Thyroid gland (tissue), 4 donors: ENCODE data around the gene SPATA24. TPM values are rescaled to one million over a fixed set of nuclear protein-coding genes. Genes with fewer than 3 reads are reported as not detected.
A peak's percentile ranks its signal among the peaks of the same experiment; 100 is the strongest.

Experiments used
- DNase-seq, 2 donors: peaks; one replicate each; pipeline ENCODE4 v3.0.0-alpha.2; 2019
- H3K27ac ChIP-seq, 3 donors: fragments of 200-600 bp; sonication (generic); 1 replicate in 2 of 3; 2 replicates in 1 of 3; pipeline ENCODE4 v1.5.1; 2016 to 2019; ENCODE audit warnings: mild to moderate bottlenecking in 1 of 3, moderate library complexity in 1 of 3
- H3K27me3 ChIP-seq: fragments of 200-600 bp; sonication (generic); one replicate; pipeline ENCODE4 v1.5.1; 2019
- H3K36me3 ChIP-seq, 2 donors: fragments of 200-600 bp; sonication (generic); one replicate each; pipeline ENCODE4 v1.5.1; 2016 to 2019
- H3K4me1 ChIP-seq, 2 donors: fragments of 200-600 bp; sonication (generic); one replicate each; pipeline ENCODE4 v1.5.1; 2017 to 2019
- H3K4me3 ChIP-seq, 3 donors: fragments of 200-600 bp; sonication (generic); replicated peaks in 1 of 3; 1 replicate in 2 of 3; 2 replicates in 1 of 3; pipeline ENCODE4 v1.5.1; 2016; ENCODE audit warnings: mild to moderate bottlenecking in 1 of 3
- H3K9me3 ChIP-seq: fragments of 200-600 bp; sonication (generic); one replicate; pipeline ENCODE4 v1.5.1; 2017
- POLR2A ChIP-seq, 2 donors: fragments of 450-650 bp; IDR thresholded peaks; one replicate each; pipeline ENCODE4 v1.6.1; 2017; ENCODE audit warnings: antibody characterized with exemption in 2 of 2, mild to moderate bottlenecking in 2 of 2, moderate library complexity in 1 of 2
- WGBS, 2 donors: methylation state at CpG; one replicate each; pipeline ENCODE4 v1.1.5; 2017; 5-methylcytosine and 5-hydroxymethylcytosine counted together
- intact Hi-C: fragments of 100-400 bp; cut with DNase I; formaldehyde crosslinking; loops from one replicate; pipeline ENCODE4 v1.15.1; 2023
- total RNA-seq, 4 donors: library from RNA; depleted of rRNA; stranded (reverse); fragments of >200 nt; gene quantifications; one replicate each; pipeline ENCODE4 v1.2.3, GENCODE V29; 2016
- TF ChIP-seq, protein P1 (sequence below), 6 experiments: fragments of 200-600 bp in 3 of 6; fragments of 450-650 bp in 3 of 6; sonication (generic) in 3 of 6; IDR thresholded peaks; one replicate each; pipeline ENCODE4 v1.5.1; 2016 to 2019; ENCODE audit warnings: antibody characterized with exemption in 6 of 6, mild to moderate bottlenecking in 2 of 6, inconsistent platforms in 1 of 6, moderate library complexity in 1 of 6

Gene SPATA24
- total RNA-seq, 4 donors from 2014 or later = 6.5 to 14.2 (median 7.3) TPM

DNA sequence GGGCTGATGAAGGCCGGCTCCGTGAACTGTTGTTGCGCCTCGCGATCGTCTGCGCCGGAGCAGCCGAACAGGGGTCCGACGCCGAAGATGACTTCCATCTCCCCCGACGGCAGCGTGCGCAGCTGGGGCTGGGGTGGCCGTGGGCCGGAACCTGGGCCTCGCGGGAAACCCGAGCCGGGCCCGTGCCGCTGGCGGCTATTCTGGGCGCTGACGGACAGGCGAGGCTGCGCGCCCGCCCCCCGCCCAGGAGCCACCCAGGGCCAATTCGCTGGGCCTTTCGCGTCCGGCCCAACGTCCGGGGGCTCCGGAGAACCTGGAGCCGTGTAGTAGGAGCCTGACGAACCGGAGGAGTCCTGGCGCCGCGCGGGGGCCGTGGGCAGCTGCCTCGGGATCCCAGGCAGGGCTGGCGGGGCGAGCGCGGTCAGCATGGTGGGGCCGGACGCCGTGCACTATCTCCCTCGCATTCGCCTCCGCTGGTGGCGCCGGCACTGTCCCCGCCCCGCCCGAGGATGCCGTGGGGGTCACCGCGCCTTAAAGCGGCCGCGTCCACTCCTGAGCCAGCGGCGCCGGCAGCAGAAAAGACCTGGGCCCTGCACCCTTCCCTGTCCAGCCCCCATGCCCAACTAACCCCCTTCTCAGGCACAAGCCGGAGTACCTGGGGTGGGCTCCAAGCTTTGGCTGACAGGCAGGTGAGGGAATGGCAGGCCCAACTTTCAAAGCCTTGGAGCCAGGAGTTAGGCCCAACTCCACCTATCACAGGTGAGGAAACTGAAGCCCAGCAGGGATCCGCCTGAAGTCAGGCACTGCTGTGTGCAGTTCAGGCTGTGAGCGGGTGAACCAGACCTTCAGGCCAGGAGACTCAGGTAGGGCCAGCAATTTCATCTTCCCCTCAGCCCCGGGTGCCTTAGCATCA lies 9.0 kb downstream of the SPATA24 start, which contains the start of gene PROB1:
Gene PROB1 (minus strand): TSS at position 451 of the 913 bp plus-strand sequence. CDS start 23 bp downstream, at position 428.
- intact Hi-C loops = no loop called here
- no peaks in the 10 kb centered on the region for H3K36me3 ChIP-seq
- TF ChIP-seq POLR2A (IDR thresholded peaks at IDR 0.05) = peak in 1 of 2 donors; percentile 36
- TF ChIP-seq, protein P1, sequence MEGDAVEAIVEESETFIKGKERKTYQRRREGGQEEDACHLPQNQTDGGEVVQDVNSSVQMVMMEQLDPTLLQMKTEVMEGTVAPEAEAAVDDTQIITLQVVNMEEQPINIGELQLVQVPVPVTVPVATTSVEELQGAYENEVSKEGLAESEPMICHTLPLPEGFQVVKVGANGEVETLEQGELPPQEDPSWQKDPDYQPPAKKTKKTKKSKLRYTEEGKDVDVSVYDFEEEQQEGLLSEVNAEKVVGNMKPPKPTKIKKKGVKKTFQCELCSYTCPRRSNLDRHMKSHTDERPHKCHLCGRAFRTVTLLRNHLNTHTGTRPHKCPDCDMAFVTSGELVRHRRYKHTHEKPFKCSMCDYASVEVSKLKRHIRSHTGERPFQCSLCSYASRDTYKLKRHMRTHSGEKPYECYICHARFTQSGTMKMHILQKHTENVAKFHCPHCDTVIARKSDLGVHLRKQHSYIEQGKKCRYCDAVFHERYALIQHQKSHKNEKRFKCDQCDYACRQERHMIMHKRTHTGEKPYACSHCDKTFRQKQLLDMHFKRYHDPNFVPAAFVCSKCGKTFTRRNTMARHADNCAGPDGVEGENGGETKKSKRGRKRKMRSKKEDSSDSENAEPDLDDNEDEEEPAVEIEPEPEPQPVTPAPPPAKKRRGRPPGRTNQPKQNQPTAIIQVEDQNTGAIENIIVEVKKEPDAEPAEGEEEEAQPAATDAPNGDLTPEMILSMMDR (IDR thresholded peaks at IDR 0.05) = no peak
- DNase-seq = peak; percentile 17 to 21
- H3K27ac ChIP-seq = peak within 1 kb of the TSS in 2 of 3 donors; percentile 50 to 56
- H3K9me3 ChIP-seq = no peaks in the 10 kb centered on the region
- 32 to 35% methylated on average over 11 to 18 of the region's 76 CpGs for WGBS, 2 donors
- H3K4me3 ChIP-seq = peak within 1 kb of the TSS in 2 of 3 donors; percentile 21 to 36
- peaks cover 15 to 36% of the 10 kb centered on the region in 2 donors for H3K4me1 ChIP-seq
- no peaks in the 10 kb centered on the region for H3K27me3 ChIP-seq

- intact Hi-C loops = no loop called here
- Histone ChIP-seq H3K9me3 (no peaks in the 10 kb centered on the region), H3K27ac (peak overlapping the region in 1 of 3 donors; percentile 56), H3K27me3 (no peaks in the 10 kb centered on the region), H3K4me3 (peak overlapping the region in 2 of 3 donors; percentile 21 to 36), H3K4me1 (peaks cover 15 to 36% of the 10 kb centered on the region in 2 donors), H3K36me3 (no peaks in the 10 kb centered on the region)
- WGBS, 2 donors = 0% methylated on average over 16 of the region's 62 CpGs; no CpG with 5 or more reads in 1 of the 2 donors
- DNase-seq = peak; percentile 38 to 61
- TF ChIP-seq, protein P1 (IDR thresholded peaks at IDR 0.05) = peak in 2 of 6 experiments; percentile 56 to 58
- TF ChIP-seq POLR2A (IDR thresholded peaks at IDR 0.05) = no peak
Observed at GRCh38 chr5:139394123-139394653, 9.7 kb downstream of the SPATA24 start.

GRCh38 chr5:139393497-139394122 lies 10.3 kb downstream of the SPATA24 start:
- DNase-seq = no peak

GRCh38 chr5:139392678-139393496 lies 11.0 kb downstream of the SPATA24 start:
- Histone ChIP-seq H3K27ac (no peak overlapping the region), H3K9me3 (no peaks in the 10 kb centered on the region), H3K4me1 (peaks cover 23 to 46% of the 10 kb centered on the region in 2 donors), H3K36me3 (no peaks in the 10 kb centered on the region), H3K27me3 (no peaks in the 10 kb centered on the region), H3K4me3 (peak overlapping the region in 2 of 3 donors; percentile 9 to 36)
- peak; percentile 49 for DNase-seq
- intact Hi-C loops = no loop called here
- WGBS, 2 donors = 8 to 13% methylated on average over 15 to 32 of the region's 77 CpGs
- no peak for TF ChIP-seq POLR2A (IDR thresholded peaks at IDR 0.05)
- TF ChIP-seq, protein P1 (IDR thresholded peaks at IDR 0.05) = peak in 5 of 6 experiments; percentile 21 to 62 (median 44)

More at GRCh38 chr5:139393497-139394122, 10.3 kb downstream of the SPATA24 start:
- intact Hi-C loops = no loop called here
- H3K27me3 ChIP-seq = no peaks in the 10 kb centered on the region
- no peak overlapping the region for H3K27ac ChIP-seq
- peak overlapping the region in 2 of 3 donors; percentile 21 to 36 for H3K4me3 ChIP-seq
- no peaks in the 10 kb centered on the region for H3K9me3 ChIP-seq
- no peaks in the 10 kb centered on the region for H3K36me3 ChIP-seq
- 6 to 15% methylated on average over 39 to 43 of the region's 49 CpGs for WGBS, 2 donors
- TF ChIP-seq, protein P1 (IDR thresholded peaks at IDR 0.05) = no peak
- no peak for TF ChIP-seq POLR2A (IDR thresholded peaks at IDR 0.05)
- H3K4me1 ChIP-seq = peaks cover 15 to 39% of the 10 kb centered on the region in 2 donors
